Activated CD8-positive, alpha-beta memory T cell treated with anti-CD3 and anti-CD28 coated beads, Interleukin-2, amount 50 U/mL, for 1 hour (primary cell): ENCODE data around the gene PROB1.
"Not testable (repeated sequence)": the region's sequence is repeated elsewhere in the genome, so short reads cannot be mapped to it uniquely, and the experiment has no call there.

Experiments used
- DNase-seq: peaks from one replicate; pipeline ENCODE4 v3.0.0-alpha.2; 2020; ENCODE audit errors: extremely low read depth

Gene PROB1

GRCh38 chr5:139392324-139392677 lies 2.6 kb downstream of the PROB1 start:
- no peak for DNase-seq

GRCh38 chr5:139391570-139392323 lies 3.2 kb downstream of the PROB1 start:
- DNase-seq: no peak

GRCh38 chr5:139390639-139391569 lies 4.0 kb downstream of the PROB1 start:
- no peak for DNase-seq

GRCh38 chr5:139389701-139390638 lies 4.9 kb downstream of the PROB1 start, which contains the start of gene MZB1:
Gene MZB1, minus strand, starts transcription at chr5:139389913. Its CDS starts 57 bp downstream, at chr5:139389856.
- DNase-seq: no peak

GRCh38 chr5:139388198-139388821 lies 6.6 kb downstream of the PROB1 start:
- DNase-seq: no peak

GRCh38 chr5:139387611-139388197 lies 7.2 kb downstream of the PROB1 start:
- no peak for DNase-seq

- not testable (repeated sequence) for DNase-seq
Observed at GRCh38 chr5:139386956-139387355, 7.9 kb downstream of the PROB1 start.

GRCh38 chr5:139386050-139386438 lies 8.9 kb downstream of the PROB1 start:
- DNase-seq: no peak

GRCh38 chr5:139385061-139386049 lies 9.5 kb downstream of the PROB1 start:
- DNase-seq: no peak

GRCh38 chr5:139384591-139385051 lies 10.3 kb downstream of the PROB1 start:
- no peak for DNase-seq

- no peak for DNase-seq
Observed at GRCh38 chr5:139383993-139384590, 10.8 kb downstream of the PROB1 start.

GRCh38 chr5:139383275-139383992 lies 11.5 kb downstream of the PROB1 start, which contains the start of gene SLC23A1:
Gene SLC23A1, minus strand, starts transcription at chr5:139383297. Its CDS starts 44 bp downstream, at chr5:139383253.
- no peak for DNase-seq

GRCh38 chr5:139382807-139383206 lies 12.1 kb downstream of the PROB1 start:
- no peak for DNase-seq

- DNase-seq: no peak
Observed at GRCh38 chr5:139381837-139382761, 12.8 kb downstream of the PROB1 start.

- DNase-seq: no peak
Observed at GRCh38 chr5:139379626-139380449, 15.1 kb downstream of the PROB1 start.

GRCh38 chr5:139378941-139379361 lies 16.0 kb downstream of the PROB1 start:
- no peak for DNase-seq
